Cerebellar cortex (tissue), 1 donor: ENCODE results near the gene GLI3.

Experiments
- DNase-seq: peaks from one replicate; pipeline ENCODE4 v3.0.0-alpha.2; 2015; ENCODE audit warnings: low spot score

GLI3 gene

DNA sequence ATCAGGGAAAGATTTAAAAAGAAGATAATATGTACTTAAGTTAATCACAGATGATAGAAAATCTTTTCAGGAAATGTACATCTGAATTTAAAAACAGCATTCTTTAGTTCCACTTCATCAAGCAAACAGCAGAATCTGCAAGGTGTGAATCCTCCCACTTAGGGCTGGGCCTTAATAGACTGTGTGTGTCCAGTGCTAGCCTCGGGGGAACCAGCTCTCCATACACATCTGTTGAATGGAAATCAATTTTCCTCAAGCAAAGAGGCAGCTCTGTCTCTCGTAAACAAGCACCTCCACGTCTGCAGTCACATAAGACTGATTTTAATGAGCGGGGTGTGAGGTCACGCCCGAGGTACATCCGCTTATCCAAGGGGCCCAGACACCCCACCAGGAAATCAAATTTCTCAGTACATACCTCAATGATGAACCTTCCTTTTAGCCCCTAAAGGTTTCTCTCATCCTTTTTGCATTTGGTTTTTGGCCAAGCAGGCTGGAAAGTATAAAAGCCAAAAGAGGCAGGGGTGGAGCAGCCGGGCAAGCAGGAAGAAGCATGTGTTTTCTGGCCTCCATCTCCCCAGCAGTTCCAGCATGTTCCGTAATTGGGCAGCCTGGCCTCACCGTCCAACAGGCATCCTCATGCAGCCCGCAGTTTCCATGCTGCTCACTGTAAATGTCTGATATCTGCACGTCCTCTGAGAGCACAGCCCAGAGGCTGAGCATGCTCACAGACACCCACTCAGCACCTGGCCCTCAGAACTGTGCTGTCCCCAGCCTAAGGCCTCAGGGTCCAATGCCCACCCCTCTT, 131.3 kb downstream of the GLI3 start:
- no peak for DNase-seq

DNA sequence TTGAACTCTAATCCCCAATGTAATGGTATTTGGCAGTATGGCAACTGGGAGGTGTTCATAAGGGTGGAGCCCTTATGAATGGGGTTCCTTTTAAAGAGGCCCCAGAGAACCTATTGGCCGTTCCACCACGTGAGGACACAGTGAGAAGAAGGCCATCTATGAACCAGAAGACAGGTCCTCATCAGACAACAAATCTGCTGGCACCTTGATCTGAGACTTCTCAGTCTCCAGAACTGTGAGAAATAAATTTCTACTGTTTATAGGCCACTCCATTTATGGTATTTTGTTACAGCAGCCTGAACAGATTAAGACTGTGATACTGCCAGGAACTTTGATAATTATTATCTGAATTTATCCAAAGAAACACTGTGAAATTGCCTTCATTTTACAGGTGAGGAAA, 132.3 kb downstream of the GLI3 start:
- no peak for DNase-seq

DNA sequence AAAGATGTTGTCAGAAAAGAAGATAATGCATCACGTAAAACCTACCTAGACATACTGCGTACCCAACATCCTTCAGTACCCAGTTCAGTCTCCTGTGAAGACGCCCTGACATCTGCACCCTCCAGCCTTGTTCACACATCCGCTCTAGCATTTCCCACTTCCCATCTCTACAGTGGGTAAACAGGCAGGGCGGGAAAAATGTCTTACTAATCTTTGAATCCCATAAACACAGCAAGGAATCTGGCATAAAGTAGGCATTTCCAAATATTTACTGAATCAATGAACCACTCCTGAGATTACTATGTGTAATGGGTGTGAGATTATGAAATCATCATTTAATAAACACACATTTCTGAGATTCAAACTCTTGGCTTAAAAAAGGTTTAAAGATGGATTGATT, 132.8 kb downstream of the GLI3 start:
- no peak for DNase-seq

DNA sequence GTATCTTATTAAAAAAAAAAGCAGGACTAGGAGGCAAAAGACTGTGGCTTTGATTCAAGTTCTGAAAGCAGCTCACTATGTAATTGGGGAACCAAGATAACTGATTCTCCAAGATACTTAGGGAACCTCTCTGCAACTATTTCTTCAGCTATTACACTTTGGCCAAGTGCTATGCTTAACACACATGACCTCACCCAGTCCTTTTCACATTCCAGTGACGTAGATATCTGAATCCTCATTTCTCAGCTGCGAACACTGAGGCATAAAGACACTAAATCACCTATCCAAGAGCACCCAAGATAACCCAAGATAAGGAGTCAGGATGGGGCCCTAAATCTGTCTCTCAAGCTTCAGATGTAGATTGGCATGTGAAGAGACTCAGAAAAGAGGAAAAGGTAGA, 133.6 kb downstream of the GLI3 start:
- DNase-seq, result no peak

DNA sequence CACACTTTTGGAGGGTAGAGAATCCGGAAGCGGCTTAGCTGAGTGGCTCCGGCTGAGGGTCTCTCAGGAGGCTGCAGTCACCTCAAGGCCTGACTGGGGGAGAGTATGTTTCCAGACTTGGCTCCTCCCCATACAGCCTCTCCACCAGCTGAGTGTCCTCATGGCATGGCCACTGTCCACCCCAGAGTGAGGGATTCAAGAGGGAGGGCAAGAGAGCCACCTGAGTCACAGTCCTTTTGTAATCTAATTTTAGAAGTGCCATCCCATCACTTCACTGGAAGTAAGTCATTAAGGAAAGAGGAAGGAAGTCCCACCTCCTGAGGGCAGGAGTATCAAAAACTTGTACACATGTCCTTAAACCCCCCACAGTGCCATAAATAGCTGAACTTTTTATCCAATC, 134.0 kb downstream of the GLI3 start:
- no peak for DNase-seq

DNA sequence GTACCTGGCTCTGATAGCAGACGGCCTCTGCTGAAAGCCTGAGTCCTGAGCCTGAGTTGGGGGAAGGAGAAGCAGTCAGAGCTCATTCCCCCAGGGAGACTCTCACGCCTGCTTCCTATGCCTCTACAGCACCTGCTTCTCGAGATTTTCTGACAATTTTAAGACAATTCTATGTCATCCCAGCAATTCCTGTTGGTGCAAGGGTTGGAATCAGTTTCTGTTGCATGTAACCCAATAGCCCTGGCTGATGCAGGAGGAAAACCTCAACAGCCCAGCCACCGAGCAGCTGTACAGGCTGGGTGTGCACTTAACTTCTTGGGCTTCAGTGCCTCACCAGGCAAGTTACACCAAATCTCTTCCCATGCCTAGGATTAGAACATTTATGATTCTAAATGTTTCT, 134.7 kb downstream of the GLI3 start:
- no peak for DNase-seq

DNA sequence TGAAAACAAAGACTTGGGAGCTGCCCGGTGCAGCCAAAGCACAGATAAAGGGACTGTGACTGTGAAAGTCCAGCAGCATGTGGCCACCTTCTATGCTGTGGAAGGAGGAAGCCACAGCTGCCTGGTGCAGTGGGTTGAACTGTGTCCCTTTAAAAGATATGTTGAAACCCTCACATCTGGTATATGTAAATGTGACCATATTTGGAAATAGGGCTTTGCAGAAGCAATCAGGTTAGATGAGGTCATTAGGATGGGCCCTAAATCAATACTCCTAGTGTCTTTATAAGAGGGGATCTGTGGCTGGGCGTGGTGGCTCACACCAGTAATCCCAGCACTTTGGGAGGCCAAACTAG, 136.9 kb downstream of the GLI3 start:
- DNase-seq, result no peak

DNA sequence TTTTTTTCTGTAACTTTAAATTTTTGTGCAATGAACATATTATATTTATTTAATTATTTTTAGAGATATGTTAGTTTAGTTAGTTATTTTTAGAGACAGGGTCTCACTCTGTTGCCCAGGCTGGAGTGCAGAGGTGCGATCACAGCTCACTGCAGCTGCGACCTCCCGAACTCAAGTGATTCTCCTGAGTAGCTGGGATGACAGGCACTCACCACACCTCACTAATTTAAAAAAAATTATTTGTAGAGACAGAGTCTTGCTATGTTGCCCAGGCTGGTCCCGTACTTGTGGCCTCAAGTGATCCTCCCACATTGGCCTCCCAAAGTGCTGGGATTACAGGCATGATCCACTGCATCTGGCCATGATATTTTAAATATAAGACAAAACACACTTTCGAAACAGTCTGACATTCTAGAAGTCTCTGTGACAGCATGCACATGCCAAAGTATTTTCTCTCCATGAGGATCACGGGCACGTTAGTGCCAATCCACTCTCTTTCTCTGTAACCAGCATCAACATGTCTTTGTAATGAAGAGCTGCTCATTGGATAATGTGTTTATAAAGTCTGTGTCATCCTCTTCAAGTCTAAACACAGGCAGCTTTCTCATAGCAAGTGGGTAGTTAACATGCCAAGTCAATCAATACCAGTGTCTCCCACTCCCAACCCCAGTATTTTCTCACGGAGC, 137.4 kb downstream of the GLI3 start:
- DNase-seq, result no peak

DNA sequence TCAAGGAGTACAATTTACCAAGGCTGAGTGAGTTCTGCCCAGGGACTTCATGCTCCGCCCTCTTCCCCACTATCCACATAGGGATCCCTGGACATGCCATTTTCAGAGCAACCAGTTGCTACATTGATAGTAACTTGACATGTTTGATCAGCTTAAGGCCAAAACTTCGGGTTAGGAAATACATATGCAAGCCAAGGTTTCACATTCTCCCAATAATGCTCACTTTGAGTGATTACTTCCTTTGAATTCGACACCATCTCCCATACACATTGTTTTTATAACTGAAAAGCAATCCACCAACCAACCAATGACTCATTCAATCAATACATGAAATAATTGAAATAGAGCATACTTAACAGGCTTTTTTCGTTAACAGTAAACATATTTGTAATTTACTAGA, 137.9 kb downstream of the GLI3 start:
- DNase-seq, result no peak

DNA sequence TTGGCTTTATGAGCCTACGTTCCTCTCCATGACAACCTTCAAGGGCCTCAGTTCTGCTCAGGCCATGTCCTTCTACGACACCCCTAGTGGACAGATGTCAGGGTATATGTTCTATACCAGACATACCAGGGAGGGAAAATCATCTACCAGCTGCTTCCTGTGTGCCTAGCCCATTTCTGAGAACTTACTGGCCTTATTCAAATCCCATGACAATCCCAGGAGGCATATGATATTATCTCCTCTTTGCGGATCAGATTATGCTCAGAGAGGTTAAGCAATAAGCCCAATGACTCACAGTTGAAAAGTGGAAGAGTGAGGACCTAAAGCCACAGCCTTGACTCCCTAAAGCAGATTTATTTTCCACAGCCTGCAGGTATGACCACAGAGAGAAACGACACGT, 139.3 kb downstream of the GLI3 start:
- DNase-seq, result no peak

DNA sequence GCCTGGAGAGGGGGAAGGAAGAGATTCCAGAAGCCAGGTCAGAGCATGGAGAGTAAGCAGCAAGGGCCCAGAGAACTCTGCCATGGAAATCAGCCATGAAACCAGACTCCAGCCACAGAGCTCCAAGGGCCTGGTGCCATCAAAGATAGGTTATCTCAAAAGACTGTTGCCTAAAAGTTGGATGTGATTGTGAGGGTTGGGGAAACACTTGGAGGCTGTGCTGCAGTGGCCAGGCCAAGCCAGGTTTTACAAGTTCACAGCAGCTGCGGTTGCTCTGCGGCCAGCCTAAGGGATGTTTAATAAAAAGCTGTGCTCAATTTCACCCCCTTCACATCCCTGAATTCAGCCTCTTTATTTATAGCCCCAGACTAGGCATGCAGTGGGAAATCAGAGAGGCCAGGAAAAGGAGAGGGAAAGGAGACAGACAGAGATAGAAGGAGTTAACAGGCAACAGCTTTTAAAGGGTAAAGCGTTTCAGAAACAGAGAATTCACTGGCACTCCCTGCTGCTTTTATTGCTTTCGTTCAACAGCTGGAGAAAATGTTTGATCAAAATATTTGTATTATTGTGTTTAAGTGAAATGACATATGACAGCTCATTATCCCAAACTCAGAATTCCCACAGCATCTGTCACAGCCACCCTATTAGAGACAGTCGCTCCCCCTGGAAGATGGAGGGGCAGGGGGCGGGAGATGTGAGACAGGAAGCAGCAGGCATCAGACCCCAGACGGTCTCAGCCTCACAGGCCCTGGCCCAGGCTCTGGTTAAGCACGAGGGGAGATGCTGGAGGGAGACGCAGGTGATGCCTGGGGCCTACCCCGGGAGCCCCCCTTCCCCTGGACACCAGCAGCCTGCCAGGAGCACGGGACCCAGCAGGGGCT, 140.1 kb downstream of the GLI3 start:
- DNase-seq, result no peak

DNA sequence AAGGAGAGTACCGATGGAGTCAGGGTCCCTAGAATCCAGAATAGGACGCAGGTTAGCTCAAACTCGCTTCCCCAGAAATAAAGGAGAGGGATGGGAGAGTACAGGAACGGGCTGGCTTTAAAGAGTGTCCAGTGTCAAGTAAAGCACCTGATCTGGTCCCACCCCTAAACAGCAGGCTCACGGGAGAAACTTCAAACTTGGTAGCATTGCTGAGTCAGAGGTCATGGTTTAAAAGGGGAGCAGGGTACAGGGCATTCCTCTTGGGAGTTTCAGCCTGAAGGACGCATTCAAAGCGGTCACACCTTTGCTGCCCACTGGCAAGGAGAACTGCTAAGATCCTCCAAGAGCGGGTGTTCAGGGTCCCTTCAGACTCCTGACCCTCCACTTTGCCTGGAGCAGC, 140.7 kb downstream of the GLI3 start:
- DNase-seq, result no peak

DNA sequence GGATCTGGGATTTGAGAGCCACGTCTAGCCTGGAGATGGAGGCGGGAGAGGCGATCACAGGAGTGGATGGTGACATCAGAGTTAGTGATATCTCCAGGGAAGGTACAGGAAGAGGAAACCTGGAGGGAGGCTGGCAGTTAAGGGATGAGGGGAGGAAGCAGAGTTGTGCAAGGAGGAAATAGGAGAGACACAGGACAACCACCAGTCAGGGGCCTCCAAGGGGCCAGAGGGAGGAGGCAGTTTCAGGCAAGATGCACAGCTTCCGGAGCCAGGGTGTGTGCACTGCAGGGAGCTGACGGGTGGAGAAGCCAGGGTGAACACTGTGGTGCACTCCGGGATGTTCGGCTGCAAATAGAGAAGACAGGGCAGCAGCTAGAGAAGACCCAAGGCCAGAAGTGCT, 141.2 kb downstream of the GLI3 start:
- DNase-seq, result no peak

DNA sequence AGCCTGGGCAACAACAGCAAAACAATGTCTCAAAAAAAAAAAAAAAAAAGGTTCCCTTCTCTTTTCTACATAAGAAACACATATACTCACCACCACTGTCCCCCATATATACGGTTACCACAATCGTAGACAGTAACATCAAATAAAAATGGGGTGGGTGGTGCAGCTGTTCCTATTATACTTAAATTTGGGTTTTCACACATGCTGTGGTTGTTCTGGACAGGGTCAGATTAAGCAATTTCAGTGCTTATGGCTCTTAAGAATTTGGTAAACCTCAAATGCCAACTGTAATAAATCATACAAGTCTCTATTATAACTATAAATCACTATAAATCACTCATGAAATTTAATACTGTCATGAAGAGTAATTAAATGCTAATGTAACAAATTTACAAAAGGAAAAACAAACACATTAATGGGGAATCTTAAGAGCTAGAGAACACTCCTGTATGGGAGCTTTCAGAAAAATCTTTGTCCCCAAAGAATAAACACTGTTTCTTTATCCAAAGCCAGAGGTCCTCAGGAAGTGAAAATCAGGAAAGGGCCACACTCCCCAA, 143.6 kb downstream of the GLI3 start:
- no peak for DNase-seq

DNA sequence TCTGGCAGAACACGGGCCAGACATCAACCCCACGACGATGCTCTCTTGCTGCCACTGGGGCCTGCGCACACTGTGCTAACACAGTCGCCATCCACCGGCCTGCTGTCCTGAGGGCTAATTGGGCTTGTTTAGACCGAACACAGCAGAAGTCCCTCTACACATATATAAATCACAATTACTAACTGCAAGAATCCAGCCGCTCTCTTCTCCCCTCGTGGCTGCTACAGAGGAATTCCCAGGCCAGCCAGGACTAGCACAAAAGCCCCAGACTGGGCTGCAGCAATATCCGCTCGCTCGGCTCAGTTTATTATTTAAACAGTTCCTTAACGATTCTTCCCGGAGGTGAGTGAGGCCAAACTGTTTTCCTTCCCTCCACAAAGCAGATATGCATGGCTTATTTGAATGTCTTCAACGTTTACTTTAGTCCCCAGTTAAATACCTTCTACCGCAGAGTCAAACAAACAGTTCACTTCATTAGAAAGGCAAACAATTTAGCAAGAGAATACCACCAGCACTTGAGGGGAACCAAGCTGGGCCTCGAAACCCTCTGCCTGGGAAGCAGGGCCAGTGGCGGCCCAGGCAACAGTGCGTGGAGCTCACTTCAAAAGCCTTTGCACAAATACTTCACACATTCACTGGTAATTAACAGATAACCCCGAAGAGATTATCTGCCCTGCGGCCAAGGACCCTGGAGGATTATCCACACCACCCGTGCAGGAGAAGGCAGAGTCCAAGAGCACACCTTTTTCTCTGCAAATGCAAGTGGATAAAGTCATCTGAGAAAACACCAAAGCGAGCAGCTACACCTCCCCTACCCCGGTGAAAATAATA, 145.3 kb downstream of the GLI3 start:
- DNase-seq, result no peak

DNA sequence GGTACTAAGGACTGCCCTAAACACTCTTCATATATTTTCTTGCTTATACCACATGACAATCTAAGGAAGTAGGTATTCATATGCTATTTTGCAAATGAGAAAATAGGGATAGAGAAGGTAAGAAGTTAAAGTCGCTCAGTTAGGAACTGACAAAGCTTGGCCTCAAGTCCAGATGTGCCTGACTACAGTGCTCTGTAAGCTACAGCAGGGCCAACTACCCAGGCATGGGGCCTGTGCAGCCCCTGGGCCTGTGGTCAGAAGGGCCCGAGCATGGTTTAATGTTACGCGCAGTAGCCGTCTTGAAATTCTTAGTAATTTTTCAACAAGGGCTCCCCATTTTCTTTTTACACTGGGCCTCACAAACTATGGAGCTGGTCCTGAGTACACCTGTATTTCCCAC, 146.2 kb downstream of the GLI3 start:
- DNase-seq, result no peak

DNA sequence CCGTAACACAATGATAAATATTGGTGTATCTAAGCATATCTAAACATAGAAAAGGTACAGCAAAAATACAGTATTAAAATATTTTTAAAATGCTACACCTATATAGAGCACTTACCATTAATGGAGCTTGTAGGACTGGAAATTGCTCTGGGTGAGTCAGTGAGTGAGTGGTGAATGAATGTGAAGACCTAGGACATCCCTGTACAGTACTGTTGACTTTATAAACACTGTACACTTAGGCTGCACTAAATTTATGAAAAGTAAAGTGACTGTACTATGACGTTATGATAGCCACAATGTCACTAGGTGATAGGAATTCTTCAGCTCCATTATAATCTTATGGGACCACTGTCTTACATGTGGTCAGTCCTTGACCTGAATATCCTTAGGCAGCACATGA, 147.0 kb downstream of the GLI3 start:
- no peak for DNase-seq

DNA sequence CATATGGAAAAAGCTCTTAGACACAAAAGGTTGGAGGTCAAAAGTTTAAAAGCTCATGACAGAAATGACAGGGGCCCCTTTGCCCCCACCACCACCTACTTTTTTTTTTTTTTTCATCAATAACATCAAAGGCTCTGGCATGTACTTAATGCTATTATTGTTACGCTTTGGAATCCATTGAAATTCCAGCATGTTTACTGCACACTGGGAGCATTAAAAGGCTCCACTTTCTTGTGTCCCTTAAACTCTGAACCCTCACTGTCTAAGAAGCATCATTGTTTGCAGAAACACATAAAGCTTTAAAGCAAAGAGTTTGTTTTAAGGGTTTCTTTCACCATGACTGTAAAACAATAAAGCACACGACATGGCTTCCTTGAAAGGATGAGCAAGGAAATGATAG, 149.4 kb downstream of the GLI3 start:
- no peak for DNase-seq

DNA sequence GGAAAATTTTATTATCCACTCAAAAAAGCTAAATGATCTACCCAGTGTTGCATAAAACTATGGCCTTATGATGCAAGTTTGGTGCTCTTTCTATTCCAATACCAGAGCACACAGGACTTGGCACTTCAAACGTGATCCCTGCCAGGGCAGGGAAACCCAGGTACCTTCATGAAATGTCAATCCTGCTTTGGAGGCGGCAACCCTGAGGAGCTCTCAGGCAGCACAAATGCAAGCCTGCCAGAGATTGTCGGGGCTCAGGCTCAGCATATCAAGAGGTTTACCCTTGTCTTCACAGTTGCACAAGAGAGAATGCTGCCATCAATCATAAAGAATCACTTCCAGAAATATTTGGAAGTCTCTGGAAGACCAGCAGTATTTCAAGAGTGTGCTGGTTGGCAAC, 151.5 kb downstream of the GLI3 start:
- no peak for DNase-seq

DNA sequence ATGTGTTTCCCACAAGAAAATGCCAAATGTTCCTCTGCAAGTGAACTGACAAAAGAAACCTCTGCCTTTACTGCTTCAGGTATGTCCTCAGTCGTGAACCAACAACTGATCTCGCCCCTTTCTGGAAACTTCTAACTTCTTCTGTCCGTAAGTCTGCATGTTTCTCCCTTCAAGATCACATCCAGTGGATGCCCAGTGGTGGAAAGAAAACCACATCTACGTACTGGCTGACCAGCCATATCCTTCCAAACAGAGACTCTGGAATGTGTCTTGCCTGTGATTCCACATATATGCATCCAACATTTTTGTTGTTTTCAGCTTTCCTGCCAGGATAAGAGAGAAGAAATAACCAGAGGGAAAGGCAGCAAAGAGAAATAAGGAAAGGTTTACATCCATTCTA, 152.7 kb downstream of the GLI3 start:
- no peak for DNase-seq

DNA sequence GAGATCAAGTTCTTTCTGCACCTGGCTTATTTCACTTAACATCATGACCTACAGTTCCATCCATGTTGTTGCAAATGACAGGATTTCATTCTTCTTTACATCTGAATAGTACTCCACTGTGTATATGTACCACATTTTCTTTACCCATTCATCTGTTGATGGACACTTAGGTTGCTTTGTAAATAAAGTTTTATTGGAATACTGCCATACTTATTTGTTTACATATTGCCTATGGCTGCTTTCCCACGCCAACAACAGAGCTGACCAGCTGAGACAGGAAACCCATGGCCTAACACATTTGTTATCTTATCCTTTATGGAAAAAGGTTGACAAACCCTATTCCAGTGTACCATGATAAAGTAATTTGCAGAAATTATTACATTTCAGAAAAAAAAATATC, 153.7 kb downstream of the GLI3 start:
- DNase-seq, result no peak

DNA sequence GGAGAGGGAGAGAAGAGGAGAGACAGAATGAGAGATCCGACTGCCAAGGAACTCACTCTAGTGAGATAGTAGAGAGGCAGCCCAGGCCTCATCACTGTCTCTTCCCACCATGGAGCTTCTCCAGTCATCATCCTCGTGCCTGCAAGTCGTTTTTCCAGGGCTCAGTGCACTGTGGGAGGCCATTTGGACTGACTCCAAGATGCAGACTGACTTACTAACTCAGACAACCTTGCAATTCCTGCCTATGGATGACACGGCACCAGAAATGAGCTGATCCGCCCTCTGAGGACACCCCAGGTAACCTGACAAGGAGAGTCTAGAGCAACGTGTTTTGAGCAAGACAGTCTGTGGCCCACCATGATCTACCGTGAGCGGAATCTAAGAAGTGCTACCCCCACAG, 154.9 kb downstream of the GLI3 start:
- DNase-seq, result no peak
